Measurements from ENCODE around the gene USH2A.

DNA sequence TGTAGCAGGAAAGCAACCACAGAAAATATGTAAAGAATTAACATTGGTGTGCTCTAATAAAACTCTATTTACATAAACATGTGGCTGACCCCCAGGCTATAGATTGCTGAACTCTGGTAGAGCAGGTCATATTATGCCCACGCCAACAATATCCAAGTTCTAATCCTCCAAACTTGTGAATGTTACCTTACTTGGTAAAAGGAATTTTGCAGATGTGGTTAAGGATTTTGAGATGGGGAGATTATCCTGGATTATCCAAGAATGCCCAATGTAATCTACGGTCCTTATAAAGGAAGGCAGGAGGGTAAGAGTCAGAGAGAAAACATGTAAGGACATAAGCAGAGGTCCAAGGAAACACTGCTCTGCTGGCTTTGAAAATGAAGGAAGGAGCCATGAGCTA is 201.0 kb downstream of the USH2A start:
- TF ChIP-seq CTCF (IDR thresholded peaks at IDR 0.05; ENCODE audit: poor library complexity, severe bottlenecking): no peak
- TF ChIP-seq EP300 (conservative IDR thresholded peaks at IDR 0.05; ENCODE audit: poor library complexity, severe bottlenecking): no peak
- TF ChIP-seq POLR2AphosphoS5 (IDR thresholded peaks at IDR 0.05): no peak
- TF ChIP-seq, protein P1, sequence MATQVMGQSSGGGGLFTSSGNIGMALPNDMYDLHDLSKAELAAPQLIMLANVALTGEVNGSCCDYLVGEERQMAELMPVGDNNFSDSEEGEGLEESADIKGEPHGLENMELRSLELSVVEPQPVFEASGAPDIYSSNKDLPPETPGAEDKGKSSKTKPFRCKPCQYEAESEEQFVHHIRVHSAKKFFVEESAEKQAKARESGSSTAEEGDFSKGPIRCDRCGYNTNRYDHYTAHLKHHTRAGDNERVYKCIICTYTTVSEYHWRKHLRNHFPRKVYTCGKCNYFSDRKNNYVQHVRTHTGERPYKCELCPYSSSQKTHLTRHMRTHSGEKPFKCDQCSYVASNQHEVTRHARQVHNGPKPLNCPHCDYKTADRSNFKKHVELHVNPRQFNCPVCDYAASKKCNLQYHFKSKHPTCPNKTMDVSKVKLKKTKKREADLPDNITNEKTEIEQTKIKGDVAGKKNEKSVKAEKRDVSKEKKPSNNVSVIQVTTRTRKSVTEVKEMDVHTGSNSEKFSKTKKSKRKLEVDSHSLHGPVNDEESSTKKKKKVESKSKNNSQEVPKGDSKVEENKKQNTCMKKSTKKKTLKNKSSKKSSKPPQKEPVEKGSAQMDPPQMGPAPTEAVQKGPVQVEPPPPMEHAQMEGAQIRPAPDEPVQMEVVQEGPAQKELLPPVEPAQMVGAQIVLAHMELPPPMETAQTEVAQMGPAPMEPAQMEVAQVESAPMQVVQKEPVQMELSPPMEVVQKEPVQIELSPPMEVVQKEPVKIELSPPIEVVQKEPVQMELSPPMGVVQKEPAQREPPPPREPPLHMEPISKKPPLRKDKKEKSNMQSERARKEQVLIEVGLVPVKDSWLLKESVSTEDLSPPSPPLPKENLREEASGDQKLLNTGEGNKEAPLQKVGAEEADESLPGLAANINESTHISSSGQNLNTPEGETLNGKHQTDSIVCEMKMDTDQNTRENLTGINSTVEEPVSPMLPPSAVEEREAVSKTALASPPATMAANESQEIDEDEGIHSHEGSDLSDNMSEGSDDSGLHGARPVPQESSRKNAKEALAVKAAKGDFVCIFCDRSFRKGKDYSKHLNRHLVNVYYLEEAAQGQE (IDR thresholded peaks at IDR 0.05; ENCODE audit: borderline replicate concordance): no peak
- no peak for TF ChIP-seq SMC3 (conservative IDR thresholded peaks at IDR 0.05; ENCODE audit: poor library complexity)
- TF ChIP-seq EZH2 (IDR thresholded peaks at IDR 0.05; ENCODE audit: borderline replicate concordance, insufficient read depth, low read length, poor library complexity, severe bottlenecking): no peak
- TF ChIP-seq RAD21 (conservative IDR thresholded peaks at IDR 0.05): no peak
